Fibroblast of the aortic adventitia (primary cell): Measurements from ENCODE around the gene COL9A3. TPM values are rescaled to one million over a fixed set of nuclear protein-coding genes. Genes with fewer than 3 reads are reported as not detected.

Experiments used
- DNase-seq: peaks from one replicate; pipeline ENCODE4 v3.0.0-alpha.2; 2010; ENCODE audit warnings: low read depth
- H3K4me3 ChIP-seq: 2 replicates; pipeline ENCODE4 v1.5.1; 2011; ENCODE audit warnings: low read depth, mild to moderate bottlenecking, control low read depth, low read length, moderate library complexity
- total RNA-seq: library from RNA; depleted of rRNA; stranded (reverse); fragments of >200 nt; gene quantifications from 2 replicates; pipeline ENCODE4 v1.2.3, GENCODE V29; 2012; ENCODE audit warnings: low replicate concordance
- TF ChIP-seq, protein P1 (sequence below): IDR thresholded peaks from 2 replicates; pipeline ENCODE4 v1.5.1; 2011; ENCODE audit warnings: mild to moderate bottlenecking, low read length, control low read depth, inconsistent platforms; ENCODE audit not compliant: insufficient read depth

Gene COL9A3
- total RNA-seq, 1 donor = 0.36 TPM

DNA sequence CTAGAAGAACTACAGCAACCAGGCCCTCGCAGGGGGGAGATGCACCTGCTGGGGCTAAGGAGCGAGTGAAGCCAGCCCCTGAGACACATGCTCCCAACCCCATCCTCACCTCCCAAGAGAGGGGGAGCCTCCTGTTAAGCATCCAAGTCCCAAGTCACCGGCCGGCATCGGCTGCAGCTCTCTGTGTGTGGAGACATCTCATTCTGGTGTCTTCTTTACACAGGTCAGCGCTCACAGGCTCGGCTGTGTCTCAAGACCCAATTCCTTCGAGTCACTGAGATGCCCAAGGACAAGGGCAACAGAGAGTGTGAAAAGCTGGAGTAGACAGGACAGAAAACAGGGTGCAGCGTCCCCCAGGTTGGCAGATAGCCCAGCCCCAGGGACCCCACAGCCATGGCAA is 41.6 kb upstream of the COL9A3 start:
- no peak overlapping the region for H3K4me3 ChIP-seq
- DNase-seq = no peak
- TF ChIP-seq, protein P1, sequence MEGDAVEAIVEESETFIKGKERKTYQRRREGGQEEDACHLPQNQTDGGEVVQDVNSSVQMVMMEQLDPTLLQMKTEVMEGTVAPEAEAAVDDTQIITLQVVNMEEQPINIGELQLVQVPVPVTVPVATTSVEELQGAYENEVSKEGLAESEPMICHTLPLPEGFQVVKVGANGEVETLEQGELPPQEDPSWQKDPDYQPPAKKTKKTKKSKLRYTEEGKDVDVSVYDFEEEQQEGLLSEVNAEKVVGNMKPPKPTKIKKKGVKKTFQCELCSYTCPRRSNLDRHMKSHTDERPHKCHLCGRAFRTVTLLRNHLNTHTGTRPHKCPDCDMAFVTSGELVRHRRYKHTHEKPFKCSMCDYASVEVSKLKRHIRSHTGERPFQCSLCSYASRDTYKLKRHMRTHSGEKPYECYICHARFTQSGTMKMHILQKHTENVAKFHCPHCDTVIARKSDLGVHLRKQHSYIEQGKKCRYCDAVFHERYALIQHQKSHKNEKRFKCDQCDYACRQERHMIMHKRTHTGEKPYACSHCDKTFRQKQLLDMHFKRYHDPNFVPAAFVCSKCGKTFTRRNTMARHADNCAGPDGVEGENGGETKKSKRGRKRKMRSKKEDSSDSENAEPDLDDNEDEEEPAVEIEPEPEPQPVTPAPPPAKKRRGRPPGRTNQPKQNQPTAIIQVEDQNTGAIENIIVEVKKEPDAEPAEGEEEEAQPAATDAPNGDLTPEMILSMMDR = no peak

DNA sequence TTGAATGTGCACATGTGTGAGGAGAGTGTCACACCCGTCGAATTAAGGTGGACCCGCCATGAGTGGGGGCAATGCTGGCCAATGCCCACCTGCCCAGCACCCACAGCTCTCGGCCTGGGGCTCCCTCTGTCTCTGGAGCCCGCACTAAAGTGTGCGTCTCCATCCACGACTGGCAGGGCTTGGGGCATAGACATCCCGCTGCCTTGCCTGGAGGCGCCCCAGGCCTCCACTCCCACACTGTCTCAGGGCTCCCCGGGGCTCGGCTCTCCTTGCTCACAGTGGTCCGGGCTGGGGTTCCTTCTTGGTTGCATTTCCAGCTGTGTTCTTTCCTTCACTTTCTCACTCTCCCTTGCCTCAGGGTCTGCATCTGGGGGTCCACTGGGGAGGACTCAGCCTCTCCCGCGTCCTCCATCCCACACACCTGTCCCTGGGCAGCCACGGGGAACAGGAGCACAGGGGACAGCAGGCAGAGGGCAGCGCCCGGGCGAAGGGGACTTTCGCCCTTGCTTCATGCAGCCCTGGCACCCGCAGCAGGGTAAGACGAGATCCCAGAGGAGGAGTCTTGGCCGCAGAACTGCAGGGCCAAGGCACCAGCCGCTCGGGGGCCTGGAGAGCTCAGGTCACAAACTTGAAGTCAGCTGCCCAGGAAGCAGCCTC is 40.7 kb upstream of the COL9A3 start:
- TF ChIP-seq, protein P1 = no peak
- DNase-seq = no peak
- H3K4me3 ChIP-seq = no peak overlapping the region

DNA sequence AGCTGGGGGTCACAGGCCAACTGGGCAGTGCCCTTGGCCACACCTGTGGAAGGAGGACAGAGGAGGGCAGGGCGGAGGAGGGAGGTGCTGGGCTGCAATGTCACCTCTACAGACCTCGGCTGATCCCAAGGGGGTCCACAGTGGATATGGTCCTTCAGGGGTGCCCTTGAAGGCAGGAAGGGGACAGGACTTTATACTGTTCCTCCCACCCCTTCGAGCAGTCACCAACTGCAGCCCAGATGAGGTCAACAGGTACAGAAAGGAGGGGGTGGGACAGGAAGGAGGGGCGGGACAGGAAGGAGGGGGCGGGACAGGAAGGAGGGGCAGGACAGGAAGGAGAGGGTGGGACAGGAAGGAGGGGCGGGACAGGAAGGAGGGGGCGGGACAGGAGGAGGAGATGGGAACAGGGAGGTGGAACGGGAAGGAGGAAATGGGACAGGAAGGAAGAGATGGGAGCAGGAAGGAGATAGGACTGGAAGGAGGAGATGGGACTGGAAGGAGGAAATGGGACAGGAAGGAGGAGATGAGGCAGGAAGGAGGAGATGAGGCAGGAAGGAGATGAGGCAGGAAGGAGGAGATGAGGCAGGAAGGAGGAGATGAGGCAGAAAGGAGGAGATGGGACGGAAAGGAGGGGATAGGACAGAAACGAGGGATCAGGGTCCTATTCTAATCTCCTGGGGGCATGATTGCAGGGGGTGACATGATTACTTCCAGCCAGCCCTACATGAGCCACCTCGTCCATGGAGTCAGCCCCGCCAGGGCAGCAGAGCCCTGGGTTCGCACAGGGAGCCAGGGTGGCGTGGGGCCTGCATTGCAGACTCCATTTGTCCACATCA is 39.9 kb upstream of the COL9A3 start:
- no peak overlapping the region for H3K4me3 ChIP-seq
- DNase-seq = no peak
- TF ChIP-seq, protein P1 = no peak

DNA sequence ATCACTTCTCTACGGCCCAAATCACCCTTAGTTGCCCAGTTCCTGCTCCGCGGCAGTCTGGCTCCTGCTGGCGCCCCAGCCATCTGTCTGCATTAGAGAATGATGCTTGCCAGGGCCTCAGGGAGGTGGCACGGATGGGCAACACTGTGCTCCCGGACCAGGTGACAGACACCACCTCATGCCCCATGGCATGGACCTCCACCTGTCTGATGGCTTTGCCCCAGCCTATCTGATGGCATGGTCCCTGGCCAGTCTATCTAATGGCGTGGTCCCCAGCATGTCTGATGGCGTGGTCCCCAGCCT is 39.4 kb upstream of the COL9A3 start:
- TF ChIP-seq, protein P1 = no peak
- no peak overlapping the region for H3K4me3 ChIP-seq
- DNase-seq = no peak

DNA sequence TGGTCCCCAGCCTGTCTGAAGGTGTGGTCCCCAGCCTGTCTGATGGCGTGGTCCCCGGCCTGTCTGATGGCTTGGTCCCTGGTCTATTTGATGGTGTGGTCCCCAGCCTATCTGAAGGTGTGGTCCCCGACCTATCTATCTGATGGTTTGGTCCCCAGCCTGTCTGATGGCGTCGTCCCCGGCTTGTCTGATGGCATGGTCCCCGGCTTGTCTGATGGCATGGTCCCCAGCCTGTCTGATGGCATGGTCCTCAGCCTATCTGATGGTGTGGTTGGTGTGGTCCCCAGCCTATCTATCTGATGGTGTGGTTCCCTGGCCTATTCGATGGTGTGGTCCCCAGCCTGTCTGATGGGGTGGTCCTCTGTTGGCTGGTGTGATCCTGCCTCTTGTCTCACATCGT is 38.8 kb upstream of the COL9A3 start:
- TF ChIP-seq, protein P1 = no peak
- no peak overlapping the region for H3K4me3 ChIP-seq
- DNase-seq = no peak

DNA sequence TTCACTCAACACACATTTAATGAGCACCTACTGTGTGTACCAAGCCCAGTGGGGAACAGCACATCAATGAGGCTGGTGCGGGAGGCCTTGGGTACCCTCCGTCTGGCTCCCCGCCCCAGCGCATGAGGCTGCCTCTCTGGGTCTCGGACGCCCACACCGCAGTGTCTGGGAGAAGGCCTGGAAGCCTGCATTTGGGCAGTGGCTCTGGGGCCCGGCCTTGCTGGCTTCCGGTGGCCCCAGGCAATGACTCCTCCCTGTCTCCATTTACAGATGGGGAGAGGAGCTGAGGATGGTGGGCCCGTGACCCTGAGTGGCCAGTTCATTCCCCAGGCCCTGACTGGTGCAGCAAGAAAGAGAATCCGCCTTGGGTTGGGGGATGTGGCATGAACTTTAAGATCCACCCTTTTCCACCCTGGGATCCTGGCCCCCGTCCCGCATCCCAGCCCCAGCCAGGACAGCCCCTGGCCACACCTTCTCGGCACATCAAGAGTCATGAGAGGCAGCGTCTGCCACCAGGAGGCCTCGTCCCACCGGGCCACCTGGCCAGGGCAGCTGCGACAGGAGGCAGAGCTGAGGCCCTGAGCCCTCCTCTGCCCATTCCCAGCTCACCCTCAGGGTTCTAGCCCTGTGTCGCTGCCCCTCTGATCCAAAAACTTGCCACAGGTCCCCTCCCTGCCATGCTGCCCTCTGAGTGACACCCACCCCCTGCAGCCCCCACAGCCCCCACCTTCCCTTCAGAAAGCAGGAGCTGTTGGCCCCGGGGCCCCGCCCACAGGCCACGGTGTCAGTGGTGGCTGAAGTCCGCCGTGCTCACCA is 38.0 kb upstream of the COL9A3 start:
- no peak overlapping the region for H3K4me3 ChIP-seq
- no peak for DNase-seq
- TF ChIP-seq, protein P1 = no peak
